Sciatic nerve (tissue), 2 donors: ENCODE data around the gene KCNA5. TPM values are rescaled to one million over a fixed set of nuclear protein-coding genes. Genes with fewer than 3 reads are reported as not detected.

Experiments
- ATAC-seq: fragments of 200-7000 bp; cut with Tn5 transposase; one replicate; pipeline ENCODE4 v1.9.1; 2020; ENCODE audit warnings: mild to moderate bottlenecking, moderate library complexity
- DNase-seq: peaks from one replicate; pipeline ENCODE4 v3.0.0-alpha.2; 2020; ENCODE audit warnings: low spot score
- intact Hi-C: fragments of 100-400 bp; cut with DNase I; formaldehyde crosslinking; loops from one replicate; pipeline ENCODE4 v1.14.2; 2022
- total RNA-seq: library from RNA; stranded (reverse); fragmentation: NEBNext Ultra II Directional; extraction: Animal tissue kit (Norgen Biotek cat#: 25700); gene quantifications from one replicate; pipeline ENCODE4 v1.2.1, GENCODE V29; 2021
- donor health status: DM: no; HTN: no; CAD: no.
- donor health status: DM: no; HTN: no; CAD: no.

KCNA5 gene
- total RNA-seq, 1 donor from 2014 or later = 0.45 TPM

DNA sequence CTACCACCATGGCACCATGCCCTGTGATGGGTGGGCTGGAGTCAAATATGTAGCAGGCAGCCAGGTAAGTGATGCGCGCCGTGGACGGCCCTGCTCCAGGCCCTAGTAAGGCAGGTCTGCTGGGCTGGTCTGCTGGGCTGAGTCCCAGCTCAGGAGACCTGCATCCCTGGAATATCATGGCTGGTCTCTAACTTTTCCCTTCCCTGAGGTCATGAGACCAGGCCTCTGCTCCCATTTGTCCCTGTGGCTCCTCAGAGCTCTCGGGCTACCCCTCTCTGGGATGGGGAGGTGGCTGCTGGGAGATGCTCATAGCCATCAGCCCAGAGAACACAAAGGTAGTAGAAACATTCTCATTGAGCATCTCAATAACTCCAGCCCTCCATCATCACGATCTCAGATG lies 19.8 kb upstream of the KCNA5 start:
- ATAC-seq = no peak
- intact Hi-C loops = no loop called here

DNA sequence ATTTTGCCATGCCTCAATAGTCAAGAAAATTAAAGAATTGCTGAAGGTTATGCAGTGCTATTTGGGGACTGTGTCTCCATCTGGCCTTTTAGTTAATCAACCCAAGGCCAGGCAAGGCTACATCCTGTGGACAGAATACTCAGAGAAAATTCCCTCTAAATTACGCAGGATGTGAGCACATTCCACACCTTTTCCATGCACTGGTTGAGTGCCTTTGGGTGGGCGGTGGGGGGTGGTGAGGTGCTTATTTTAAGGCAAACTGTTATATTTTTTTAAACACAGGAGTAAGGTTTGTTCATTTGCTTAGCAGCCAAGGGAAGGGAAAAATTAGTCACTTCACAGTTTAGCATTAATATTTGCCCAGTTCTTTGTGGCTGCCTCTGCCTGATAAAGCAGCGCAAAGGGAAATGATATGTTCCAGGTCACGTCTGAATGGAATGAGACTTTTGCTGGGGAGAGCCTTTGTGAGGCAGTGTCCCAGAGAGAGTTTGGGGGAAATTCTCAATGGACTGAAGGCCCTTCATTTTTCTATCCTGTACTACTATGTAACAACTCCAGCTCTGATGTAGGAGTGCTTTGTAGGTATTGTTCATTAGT lies 17.2 kb upstream of the KCNA5 start:
- intact Hi-C loops = no loop called here
- ATAC-seq (no peak), DNase-seq (no peak)

More for the DNA sequence above, 19.8 kb upstream of the KCNA5 start:
- DNase-seq = no peak

DNA sequence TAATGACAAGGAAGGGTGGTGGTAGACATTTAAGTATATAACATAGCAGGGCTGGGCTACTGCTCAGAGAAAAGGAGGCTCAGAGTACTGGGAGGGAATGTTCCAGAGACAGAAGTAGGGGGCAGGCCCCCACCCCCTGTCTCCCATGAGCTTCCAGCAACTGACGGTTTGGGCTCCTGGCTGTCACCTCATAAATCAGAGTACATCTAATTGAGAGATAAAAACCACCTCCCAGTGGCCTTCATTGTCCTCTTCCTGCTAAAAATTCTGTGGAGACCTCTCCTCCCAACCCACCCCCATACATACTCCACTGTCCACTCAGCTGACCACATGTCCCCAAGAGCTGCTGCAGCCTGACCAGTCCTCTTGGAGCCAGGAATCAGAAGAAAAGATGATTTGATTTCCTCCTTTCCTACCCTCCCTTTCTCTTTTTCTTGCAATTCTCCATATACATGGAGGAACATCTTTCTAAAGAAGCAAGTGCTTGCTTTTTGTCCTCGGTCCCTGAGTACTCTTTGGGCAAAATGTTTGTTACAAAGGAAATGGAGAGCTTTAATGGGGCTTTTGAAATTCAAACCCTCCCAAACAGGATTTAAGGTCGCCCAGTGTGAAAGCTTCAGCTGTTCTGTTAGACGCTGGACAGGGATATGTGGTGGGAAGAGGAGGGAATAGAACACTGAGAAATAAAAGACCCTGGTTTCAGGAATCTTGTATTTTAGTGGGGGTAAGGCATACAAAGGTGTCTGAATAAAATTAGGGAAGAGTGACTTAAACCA lies 16.4 kb upstream of the KCNA5 start:
- intact Hi-C loops = no loop called here
- no peak for DNase-seq
- no peak for ATAC-seq

DNA sequence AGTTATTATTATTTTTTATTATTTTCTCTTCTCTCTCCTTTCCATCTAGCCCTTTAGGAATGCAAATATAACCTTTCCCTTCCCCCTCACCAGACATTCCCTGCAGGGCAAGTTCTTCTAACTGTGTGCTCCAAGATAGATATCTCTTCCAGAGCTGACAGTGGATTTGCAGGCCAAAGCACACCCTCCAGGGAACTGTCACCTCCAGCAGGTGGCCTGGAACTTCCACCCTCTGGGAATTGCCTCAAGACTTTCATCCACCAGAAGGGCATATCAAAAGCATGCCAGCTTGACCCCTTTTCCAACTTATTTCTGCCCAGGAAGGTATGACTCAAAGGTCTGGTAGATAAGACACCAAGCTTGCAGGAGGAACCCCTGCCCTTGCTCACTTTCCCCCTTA lies 13.6 kb upstream of the KCNA5 start:
- ATAC-seq (no peak), DNase-seq (no peak)
- intact Hi-C loops = no loop called here

DNA sequence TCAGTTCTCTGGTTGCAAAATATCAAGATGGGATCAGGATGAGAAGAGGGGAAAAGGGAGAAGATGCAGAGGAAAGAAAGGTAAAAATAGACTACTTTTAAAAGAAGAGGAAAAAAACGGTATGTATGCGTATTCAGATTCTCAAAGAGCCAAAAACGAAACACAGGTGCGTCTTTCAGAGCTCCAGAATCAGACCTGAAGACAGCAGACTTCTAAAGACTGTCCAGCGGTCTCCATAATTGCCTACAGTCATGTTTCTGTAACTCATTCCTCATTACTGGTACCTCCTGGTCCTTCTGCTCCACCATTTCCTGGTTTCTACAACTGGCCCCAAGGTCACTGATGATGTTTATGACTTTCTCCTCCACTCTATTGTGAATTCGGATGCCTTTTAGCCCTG lies 12.4 kb upstream of the KCNA5 start:
- DNase-seq = no peak
- intact Hi-C loops = no loop called here
- ATAC-seq = no peak

DNA sequence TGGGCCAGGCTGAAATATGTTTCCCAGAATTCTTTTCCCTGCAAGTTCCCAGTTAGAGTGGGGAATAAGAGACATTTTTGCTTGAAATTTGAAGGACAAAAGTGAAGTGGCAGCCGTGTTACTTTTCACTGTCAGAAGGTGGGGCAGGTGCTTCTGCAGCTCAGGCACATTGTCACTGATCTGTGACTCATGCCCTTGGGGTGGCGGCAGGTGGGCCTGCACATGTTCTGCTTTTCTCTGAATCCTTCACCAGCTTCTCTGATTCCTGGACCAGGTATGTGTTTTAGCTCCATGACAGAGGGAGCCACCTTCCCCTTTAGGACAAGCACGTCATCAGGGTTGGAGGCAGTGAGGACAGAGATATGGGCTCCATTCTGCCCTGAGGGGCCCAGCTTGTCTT lies 11.7 kb upstream of the KCNA5 start:
- intact Hi-C loops = no loop called here
- ATAC-seq (no peak), DNase-seq (no peak)

DNA sequence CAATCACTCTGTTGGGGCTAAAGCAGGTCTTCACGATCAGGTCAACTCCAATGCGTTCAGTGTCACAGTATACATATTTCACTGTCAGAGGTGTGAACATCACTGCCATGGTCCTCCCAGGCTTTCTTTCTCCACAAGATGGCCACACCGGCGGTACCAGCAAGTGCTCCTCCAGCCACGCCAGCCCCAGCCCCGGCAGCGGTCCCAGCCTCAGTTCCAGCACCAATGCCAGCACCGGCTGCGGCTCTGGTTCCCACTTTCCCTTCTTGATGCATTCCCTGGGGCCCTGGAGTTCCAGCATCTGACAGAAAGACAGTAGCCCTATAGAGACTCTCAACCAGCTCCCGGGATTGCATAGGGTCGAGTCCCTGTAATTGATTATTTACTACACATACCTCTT lies 10.9 kb upstream of the KCNA5 start:
- ATAC-seq (no peak), DNase-seq (no peak)
- intact Hi-C loops = no loop called here

DNA sequence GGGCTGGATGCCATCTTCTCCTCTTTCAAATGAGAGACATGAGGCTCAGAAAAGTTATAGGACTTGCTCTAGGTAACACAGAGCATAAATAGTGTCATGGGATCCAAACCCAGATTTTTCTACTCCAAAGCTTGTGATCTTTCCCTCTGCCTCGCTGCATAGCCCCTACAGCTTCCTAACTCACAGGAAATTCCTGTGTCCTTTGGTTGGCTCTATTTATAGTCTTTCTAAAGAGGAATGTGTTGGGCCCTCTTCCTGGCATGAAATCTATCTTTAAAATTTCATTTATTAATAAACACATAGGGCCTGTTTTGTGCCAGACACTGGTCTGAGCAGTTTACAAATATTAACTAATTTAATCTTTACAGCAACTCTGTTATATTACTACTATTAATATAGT lies 9.8 kb upstream of the KCNA5 start:
- intact Hi-C loops = no loop called here
- ATAC-seq = no peak

DNA sequence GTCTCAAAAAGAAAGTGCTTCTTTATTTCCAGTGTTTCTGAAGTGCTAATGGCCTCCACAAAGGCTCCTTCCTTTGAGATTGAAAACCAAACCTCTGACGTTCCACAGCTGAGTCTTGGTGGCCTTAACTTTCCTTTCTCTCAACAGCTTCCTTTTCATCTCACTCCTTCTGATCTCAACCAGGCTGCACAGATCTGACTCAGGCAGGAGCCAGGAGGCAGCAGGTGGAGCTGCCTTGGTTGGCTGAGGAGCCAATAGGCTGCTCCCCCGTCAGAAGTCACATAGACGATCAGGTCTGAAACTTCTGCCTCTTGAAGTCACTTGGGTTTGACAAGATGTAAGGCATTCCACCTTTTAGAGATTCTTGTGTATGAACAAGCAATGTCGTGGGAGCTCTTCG lies 9.1 kb upstream of the KCNA5 start:
- ATAC-seq = no peak
- intact Hi-C loops = no loop called here

More for the DNA sequence above, 9.8 kb upstream of the KCNA5 start:
- DNase-seq = no peak

DNA sequence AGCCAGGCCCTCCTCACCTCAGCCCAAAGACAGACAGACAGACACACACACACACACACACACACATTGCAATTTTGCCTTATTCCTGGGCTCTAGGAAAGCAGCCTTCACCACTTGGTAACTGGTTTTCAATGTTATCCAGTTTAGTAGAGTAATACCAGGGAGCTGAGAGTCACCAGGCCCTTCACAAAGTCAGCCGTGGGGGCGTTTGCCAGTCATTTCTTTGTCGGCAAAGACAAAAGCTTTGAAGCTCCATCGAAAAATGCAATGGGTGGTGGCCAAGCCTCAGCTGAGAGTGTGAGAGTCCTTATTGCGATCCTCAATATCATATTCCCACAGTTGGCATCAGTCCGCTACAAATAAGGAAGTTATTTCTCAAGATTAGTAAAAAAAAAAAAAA lies 8.1 kb upstream of the KCNA5 start:
- intact Hi-C loops = no loop called here
- ATAC-seq = no peak
- no peak for DNase-seq

More for the DNA sequence above, 9.1 kb upstream of the KCNA5 start:
- DNase-seq = no peak

DNA sequence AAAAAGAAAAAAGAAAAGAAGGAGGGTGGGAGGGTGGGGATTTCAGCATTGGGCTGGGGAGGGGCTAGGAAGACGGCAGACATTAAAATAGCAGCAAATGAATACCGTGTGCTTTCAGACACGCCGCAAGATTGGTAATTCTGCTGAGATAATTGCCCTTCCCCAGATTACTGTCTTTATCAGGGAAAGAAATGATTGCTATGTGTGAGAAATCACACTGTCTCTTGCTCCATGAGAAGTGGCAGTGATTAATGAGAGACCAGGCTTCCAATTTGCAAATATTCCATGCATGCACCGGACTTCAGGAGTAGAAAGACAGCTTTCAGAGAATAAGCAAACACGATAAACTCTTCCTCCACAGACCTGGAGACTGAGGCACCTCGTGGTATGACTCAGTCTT lies 7.6 kb upstream of the KCNA5 start:
- ATAC-seq (no peak), DNase-seq (no peak)
- intact Hi-C loops = no loop called here

DNA sequence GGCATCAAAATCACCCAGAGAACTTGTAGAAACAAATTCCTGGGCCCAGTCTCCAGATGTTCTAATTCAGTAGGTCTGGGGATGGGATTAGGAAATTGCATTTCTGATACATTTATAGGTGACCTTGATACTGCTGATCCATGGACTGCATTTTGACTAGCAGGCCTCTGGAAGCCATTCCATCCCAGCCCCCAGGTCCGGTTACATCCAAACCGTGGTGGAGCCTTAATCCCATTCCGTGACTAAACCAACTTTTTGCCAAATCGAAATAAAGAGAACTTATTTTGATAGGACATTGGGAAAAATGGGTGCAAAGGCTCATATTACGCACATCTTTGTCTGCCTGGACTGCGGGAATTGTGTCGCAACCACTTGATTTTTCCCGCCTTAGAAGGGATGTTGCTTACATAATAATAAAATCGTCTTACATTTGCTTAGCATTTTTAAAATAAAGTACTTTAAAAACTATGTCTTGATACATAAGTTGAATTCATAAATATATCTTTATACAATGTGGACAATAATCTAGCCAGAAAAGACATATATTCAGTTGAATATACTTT lies 5.8 kb upstream of the KCNA5 start:
- DNase-seq (no peak), ATAC-seq (no peak)
- intact Hi-C loops = no loop called here

DNA sequence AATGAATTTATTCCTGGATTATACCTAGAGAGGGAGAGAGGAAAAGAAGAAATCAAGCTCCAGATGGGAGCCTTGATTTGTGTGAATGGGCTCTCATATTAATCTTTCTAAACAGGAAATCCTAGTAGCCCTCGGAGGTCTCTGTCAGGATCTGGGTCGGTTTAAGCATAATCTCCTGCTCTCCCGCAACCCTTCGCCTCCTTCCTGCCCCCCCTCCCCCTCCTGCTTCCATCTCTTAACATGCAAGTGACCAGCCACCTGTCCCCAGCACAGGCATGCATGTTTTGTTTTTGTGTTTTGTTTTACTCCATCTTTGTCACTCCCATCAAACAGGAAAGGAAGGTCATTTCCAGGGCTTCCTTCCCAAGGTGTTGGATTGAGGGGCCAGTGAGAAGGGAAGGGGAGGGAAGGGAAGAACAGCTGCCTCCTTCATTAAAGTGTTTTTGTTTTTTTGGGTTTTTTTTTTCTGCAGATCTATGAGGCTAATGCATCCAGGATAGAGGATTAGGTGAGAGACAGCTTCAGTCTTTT lies 4.8 kb upstream of the KCNA5 start:
- intact Hi-C loops = no loop called here
- DNase-seq (no peak), ATAC-seq (no peak)

DNA sequence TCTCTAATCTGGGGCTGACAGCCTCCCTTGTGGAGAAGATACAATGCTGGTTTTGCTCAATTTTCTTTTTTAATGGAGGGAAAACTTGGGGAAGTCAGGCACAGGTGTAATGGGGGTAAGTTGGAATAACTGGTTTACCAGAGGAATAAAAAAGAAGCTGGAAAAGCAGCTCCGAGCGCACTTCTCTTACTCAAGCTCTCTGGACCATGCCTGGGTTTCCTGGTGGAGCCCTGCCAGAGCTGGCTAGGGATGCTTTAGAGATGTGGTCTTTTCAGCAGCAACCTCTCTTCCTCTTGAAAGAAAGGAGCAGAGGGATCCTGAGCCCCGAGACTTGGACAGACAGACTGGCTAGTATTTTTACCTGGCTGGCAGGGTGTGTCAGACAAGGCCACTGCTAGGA lies 3.9 kb upstream of the KCNA5 start:
- DNase-seq = no peak
- intact Hi-C loops = no loop called here
- no peak for ATAC-seq

DNA sequence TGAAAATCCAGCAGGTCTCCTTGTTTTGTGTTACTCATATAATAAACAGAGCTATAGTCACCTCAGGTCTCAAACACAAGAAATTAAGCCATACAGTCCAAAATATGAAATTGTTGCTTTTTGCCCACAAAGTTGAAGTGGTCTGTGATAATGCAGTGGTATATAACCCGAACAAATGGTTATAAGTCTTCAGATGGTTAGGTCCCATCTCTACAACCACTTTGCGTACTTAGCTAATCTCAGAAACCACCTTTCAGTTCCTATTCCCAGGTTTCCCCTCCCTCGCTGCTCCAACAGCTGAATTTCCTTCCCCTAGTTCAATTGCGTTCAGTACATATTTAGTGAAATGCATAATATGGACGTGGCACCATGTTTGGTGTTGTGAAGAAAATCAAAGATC lies 3.3 kb upstream of the KCNA5 start:
- ATAC-seq (no peak), DNase-seq (no peak)
- intact Hi-C loops = no loop called here

DNA sequence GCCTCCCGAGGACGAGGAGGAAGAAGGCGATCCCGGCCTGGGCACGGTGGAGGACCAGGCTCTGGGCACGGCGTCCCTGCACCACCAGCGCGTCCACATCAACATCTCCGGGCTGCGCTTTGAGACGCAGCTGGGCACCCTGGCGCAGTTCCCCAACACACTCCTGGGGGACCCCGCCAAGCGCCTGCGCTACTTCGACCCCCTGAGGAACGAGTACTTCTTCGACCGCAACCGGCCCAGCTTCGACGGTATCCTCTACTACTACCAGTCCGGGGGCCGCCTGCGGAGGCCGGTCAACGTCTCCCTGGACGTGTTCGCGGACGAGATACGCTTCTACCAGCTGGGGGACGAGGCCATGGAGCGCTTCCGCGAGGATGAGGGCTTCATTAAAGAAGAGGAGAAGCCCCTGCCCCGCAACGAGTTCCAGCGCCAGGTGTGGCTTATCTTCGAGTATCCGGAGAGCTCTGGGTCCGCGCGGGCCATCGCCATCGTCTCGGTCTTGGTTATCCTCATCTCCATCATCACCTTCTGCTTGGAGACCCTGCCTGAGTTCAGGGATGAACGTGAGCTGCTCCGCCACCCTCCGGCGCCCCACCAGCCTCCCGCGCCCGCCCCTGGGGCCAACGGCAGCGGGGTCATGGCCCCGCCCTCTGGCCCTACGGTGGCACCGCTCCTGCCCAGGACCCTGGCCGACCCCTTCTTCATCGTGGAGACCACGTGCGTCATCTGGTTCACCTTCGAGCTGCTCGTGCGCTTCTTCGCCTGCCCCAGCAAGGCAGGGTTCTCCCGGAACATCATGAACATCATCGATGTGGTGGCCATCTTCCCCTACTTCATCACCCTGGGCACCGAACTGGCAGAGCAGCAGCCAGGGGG lies 979 bp downstream of the KCNA5 start:
- intact Hi-C loops = no loop called here
- DNase-seq (no peak), ATAC-seq (no peak)

DNA sequence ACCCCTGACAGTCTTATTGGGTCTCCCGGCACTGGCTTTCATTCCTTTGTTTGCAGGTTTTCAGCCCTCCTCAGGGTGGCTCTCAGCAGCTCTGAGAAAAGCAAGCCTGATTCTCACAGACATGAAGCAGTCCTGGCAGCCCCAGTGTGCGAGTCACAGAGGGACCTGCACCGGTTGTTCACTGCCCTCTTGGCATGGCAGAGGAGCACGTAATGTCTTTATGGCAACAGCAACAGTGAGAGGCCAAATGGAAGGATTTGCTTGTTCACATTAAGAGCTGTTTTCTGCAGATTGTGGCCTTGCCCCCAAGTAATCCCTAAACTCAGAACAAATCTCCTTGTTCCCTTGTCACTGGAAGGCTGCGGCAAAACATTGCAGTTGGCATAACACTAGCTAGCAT lies 3.4 kb downstream of the KCNA5 start:
- DNase-seq = no peak
- intact Hi-C loops = no loop called here
- ATAC-seq = no peak

DNA sequence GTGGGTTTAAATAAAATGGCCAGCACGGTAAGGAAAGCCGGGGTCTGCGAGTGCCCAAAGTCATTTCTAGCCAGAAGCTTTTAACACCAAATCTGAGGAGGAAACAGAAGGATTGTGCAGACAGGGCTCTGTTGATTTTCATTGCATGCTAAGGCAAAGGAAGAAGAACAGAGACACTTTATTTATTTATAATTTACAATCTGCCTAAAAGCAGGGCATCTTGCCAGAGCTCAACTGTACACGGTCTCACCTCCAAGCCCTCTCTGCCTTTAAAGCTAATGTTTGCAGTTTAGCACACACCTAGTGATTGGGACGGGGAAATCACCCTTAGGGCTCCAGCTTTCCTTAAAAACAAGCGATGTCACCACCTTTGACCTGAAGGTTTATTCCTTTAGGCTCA lies 4.0 kb downstream of the KCNA5 start:
- no peak for DNase-seq
- intact Hi-C loops = no loop called here
- no peak for ATAC-seq

DNA sequence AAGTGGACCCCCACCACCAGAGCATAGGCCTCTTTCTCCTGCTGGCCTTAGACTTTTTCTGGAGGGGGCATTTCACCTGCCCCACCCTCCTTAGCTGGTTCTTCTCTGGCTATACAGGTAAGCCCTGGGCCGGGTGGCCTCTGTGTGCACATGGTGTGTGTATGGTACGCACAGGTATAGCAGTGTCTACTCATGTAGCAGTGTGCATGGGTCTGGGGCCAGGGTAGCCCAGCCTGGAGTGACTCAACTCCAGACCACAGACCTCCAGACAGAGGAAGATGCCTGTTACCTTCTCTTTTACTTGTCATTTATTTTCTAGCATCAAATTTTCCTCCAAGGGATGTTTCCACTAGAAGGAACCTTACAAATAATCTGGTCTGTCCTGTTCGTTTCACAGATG lies 6.9 kb downstream of the KCNA5 start:
- ATAC-seq = no peak
- intact Hi-C loops = no loop called here
- no peak for DNase-seq

DNA sequence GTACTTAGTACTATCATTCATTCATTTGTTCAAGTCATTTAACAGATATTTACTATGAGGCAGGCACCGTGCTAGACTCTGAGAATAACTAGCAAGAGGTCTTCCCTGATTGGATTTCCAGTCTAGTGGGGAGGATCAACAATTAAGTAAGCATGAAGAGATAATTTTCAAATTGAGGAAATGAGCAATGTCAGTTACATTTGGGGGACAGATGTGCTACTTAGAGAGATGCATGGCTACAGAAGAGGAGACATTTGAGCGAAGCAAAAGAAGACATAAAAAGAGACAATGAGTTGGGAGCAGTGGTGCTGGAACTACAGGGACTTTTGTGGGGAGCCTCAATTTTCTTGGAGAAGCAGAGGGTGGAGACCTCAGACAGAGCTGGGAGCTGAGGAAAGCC lies 7.7 kb downstream of the KCNA5 start:
- intact Hi-C loops = no loop called here

More for the DNA sequence above, 7.7 kb downstream of the KCNA5 start:
- DNase-seq (no peak), ATAC-seq (no peak)
